Mesenchymal stem cell (in vitro differentiated cells and primary cell): ENCODE results near the gene FEZF2.

Experiments used
- DNase-seq: peaks from one replicate; pipeline ENCODE4 v3.0.0-alpha.2; 2013
- H2AFZ ChIP-seq: one replicate; pipeline ENCODE4 v1.6.1; 2013; ENCODE audit warnings: low read depth, mild to moderate bottlenecking, control low read depth, inconsistent platforms, low read length, moderate library complexity
- H2AK5ac ChIP-seq: 2 replicates; pipeline ENCODE4 v1.6.1; 2013; ENCODE audit warnings: low read length, moderate library complexity, mild to moderate bottlenecking, inconsistent platforms; ENCODE audit not compliant: severe bottlenecking
- H2BK120ac ChIP-seq: one replicate; pipeline ENCODE4 v1.6.1; 2013; ENCODE audit warnings: low read depth, mild to moderate bottlenecking, inconsistent platforms, low read length, moderate library complexity
- H2BK12ac ChIP-seq, 2 experiments: one replicate each; pipeline ENCODE4 v1.6.1; 2013; ENCODE audit warnings: inconsistent platforms in 2 of 2, low read length in 2 of 2, mild to moderate bottlenecking in 2 of 2, moderate library complexity in 2 of 2, control low read depth in 1 of 2
- H2BK15ac ChIP-seq: one replicate; pipeline ENCODE4 v1.6.1; 2013; ENCODE audit warnings: mild to moderate bottlenecking, low read depth, inconsistent platforms; ENCODE audit not compliant: poor library complexity, severe bottlenecking
- H2BK5ac ChIP-seq: 2 replicates; pipeline ENCODE4 v1.6.1; 2013; ENCODE audit warnings: low read depth, mild to moderate bottlenecking, low read length, control low read depth, inconsistent platforms; ENCODE audit not compliant: poor library complexity, severe bottlenecking
- H3K14ac ChIP-seq, 2 experiments: one replicate each; pipeline ENCODE4 v1.6.1; 2013; ENCODE audit warnings: inconsistent platforms in 2 of 2, low read length in 2 of 2, control low read depth in 1 of 2, mild to moderate bottlenecking in 1 of 2, moderate library complexity in 1 of 2
- H3K18ac ChIP-seq, 2 experiments: one replicate each; pipeline ENCODE4 v1.6.1; 2013; ENCODE audit warnings: inconsistent platforms in 2 of 2, low read length in 2 of 2, control low read depth in 1 of 2, low read depth in 1 of 2, mild to moderate bottlenecking in 1 of 2
- H3K23ac ChIP-seq, 2 experiments: one replicate each; pipeline ENCODE4 v1.6.1; 2013; ENCODE audit warnings: inconsistent platforms in 2 of 2, low read length in 2 of 2, mild to moderate bottlenecking in 2 of 2, moderate library complexity in 2 of 2, control low read depth in 1 of 2
- H3K27ac ChIP-seq: 2 replicates; pipeline ENCODE4 v1.5.1; 2013; ENCODE audit warnings: mild to moderate bottlenecking, moderate library complexity, low read length, control low read depth, inconsistent platforms; ENCODE audit not compliant: poor library complexity, severe bottlenecking
- H3K27me3 ChIP-seq, 2 experiments: 2 replicates each; pipeline versions ENCODE4 v1.6.1 to v1.7.0; 2013; ENCODE audit warnings: low read length in 2 of 2, mild to moderate bottlenecking in 2 of 2, moderate library complexity in 2 of 2, control low read depth in 1 of 2, inconsistent platforms in 1 of 2; ENCODE audit not compliant: control insufficient read depth in 1 of 2, insufficient read depth in 1 of 2
- H3K36me3 ChIP-seq, 2 experiments: 2 replicates each; pipeline versions ENCODE4 v1.6.1 to v1.7.0; 2013; ENCODE audit warnings: low read length in 2 of 2, control low read depth in 1 of 2, inconsistent platforms in 1 of 2, low read depth in 1 of 2, mild to moderate bottlenecking in 1 of 2; ENCODE audit not compliant: insufficient read depth in 2 of 2, control insufficient read depth in 1 of 2
- H3K4ac ChIP-seq, 2 experiments: one replicate each; pipeline ENCODE4 v1.6.1; 2013; ENCODE audit warnings: inconsistent platforms in 2 of 2, low read length in 2 of 2, mild to moderate bottlenecking in 2 of 2, moderate library complexity in 2 of 2, control low read depth in 1 of 2, low read depth in 1 of 2
- H3K4me1 ChIP-seq: 2 replicates; pipeline ENCODE4 v1.6.1; 2013; ENCODE audit warnings: low read depth, low read length, control low read depth; ENCODE audit not compliant: control insufficient read depth, insufficient read depth
- H3K4me2 ChIP-seq: 2 replicates; pipeline ENCODE4 v1.6.1; 2013; ENCODE audit warnings: low read length, mild to moderate bottlenecking, inconsistent platforms; ENCODE audit not compliant: poor library complexity, severe bottlenecking
- H3K4me3 ChIP-seq, 2 experiments: 2 replicates each; pipeline versions ENCODE4 v1.5.1 to v1.7.0; 2013; ENCODE audit warnings: low read length in 2 of 2, mild to moderate bottlenecking in 2 of 2, control low read depth in 1 of 2, low read depth in 1 of 2; ENCODE audit not compliant: insufficient read depth in 1 of 2
- H3K79me1 ChIP-seq: replicated peaks from 2 replicates; pipeline ENCODE4 v1.6.1; 2013; ENCODE audit warnings: mild to moderate bottlenecking, control low read depth, low read length, inconsistent platforms; ENCODE audit not compliant: poor library complexity, severe bottlenecking
- H3K9ac ChIP-seq: 2 replicates; pipeline ENCODE4 v1.7.0; 2013; ENCODE audit warnings: mild to moderate bottlenecking, low read length, moderate library complexity
- H3K9me3 ChIP-seq: 2 replicates; pipeline ENCODE4 v1.7.0; 2013; ENCODE audit warnings: mild to moderate bottlenecking, low read length; ENCODE audit not compliant: control insufficient read depth
- H4K8ac ChIP-seq: one replicate; pipeline ENCODE4 v1.6.1; 2013; ENCODE audit warnings: inconsistent platforms, mild to moderate bottlenecking, low read length, moderate library complexity
- H4K91ac ChIP-seq: one replicate; pipeline ENCODE4 v1.6.1; 2013; ENCODE audit warnings: mild to moderate bottlenecking, low read length, inconsistent platforms
- WGBS: methylation state at CpG from one replicate; pipeline ENCODE4 v1.1.7; 2013; ENCODE audit warnings: mixed read lengths; 5-methylcytosine and 5-hydroxymethylcytosine counted together

The FEZF2 gene

DNA sequence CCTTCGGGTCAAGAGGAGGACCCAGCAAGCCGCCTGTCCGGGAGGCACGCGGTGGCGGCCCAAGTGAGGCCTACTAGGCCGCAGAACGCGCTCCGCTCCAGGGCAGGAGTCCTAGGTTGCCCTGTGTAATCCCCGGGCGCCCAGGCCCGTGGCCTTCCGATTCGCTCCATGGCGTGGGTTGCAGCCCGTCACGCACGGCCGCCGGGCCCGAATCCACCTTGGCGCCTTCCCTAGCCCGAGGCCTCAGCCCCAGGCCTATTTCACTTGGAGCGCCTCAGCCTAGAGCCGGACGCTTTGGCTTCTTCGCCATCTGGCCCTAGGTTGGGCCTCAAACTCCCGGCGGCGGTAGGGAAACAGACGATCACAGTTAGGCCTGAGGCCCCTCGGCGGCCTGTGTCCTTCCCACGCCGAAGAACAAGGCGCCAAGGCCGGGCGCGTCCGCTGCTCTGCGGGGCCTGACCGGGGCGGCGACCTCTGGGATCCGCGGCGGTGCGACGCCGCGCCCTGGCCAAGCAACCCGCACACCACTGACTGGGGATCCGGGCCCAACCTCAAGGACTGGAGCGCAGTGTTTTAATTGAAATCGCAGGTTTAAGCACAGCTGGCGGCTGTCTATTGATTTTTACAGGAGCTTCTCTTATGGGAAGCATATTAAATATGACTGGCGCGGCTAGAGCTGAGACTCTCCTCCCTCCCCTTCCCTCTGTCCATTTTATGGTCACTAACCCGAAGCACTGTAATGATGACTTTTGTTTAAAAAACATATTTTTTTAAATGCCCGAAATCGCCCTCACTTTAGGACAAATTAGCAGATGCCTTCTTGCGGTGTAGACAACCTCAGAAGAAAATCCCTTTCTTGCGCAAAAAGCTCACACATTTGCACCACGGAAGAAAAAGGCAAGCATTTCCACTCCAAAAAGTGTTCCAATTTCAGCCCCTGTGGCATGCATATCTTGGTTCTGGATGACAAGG is 3.8 kb upstream of the FEZF2 start:
- Histone ChIP-seq H2AFZ (no peak overlapping the region), H2BK120ac (no peak overlapping the region), H3K27ac (no peak overlapping the region), H3K4me3 (no peak overlapping the region), H2AK5ac (no peak overlapping the region), H3K4me2 (no peak overlapping the region), H4K8ac (peak overlapping the region; percentile 36), H3K79me1 (no peaks in the 10 kb centered on the region), H3K27me3 (peaks cover 98 to 100% of the 10 kb centered on the region in 2 experiments), H4K91ac (no peak overlapping the region), H2BK5ac (no peak overlapping the region), H2BK15ac (no peak overlapping the region), H3K14ac (no peak overlapping the region), H2BK12ac (no peak overlapping the region), H3K36me3 (no peaks in the 10 kb centered on the region), H3K23ac (no peak overlapping the region), H3K9me3 (peaks cover 15% of the 10 kb centered on the region), H3K4ac (no peak overlapping the region), H3K9ac (no peak overlapping the region), H3K18ac (no peak overlapping the region), H3K4me1 (peaks cover 18% of the 10 kb centered on the region)
- WGBS: 11% methylated on average over 63 of the region's 65 CpGs
- DNase-seq: no peak

DNA sequence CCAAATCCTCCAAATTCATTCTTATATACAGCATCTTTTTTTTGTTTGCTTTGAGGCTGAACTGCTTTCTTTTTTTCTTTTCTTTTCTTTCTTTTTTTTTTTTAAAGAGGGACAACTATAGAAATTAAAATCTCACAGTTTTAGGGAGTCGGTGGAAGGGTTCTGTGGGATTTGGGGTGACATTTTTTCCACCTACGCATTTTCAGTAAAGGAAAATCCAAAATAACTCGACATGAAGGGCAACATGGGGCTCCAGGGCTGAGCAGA is 3.0 kb upstream of the FEZF2 start:
- H3K4me2 ChIP-seq: no peak overlapping the region
- peaks cover 22% of the 10 kb centered on the region for H3K4me1 ChIP-seq
- H4K8ac ChIP-seq: no peak overlapping the region
- peaks cover 98 to 100% of the 10 kb centered on the region in 2 experiments for H3K27me3 ChIP-seq
- no peak overlapping the region for H3K18ac ChIP-seq
- H2AFZ ChIP-seq: no peak overlapping the region
- no peak overlapping the region for H3K4me3 ChIP-seq
- no peak for DNase-seq
- H3K14ac ChIP-seq: no peak overlapping the region
- WGBS: 92% methylated on average over 2 of the region's 3 CpGs
- no peak overlapping the region for H2BK120ac ChIP-seq
- no peak overlapping the region for H3K4ac ChIP-seq
- H4K91ac ChIP-seq: no peak overlapping the region
- no peak overlapping the region for H2BK5ac ChIP-seq
- H3K23ac ChIP-seq: no peak overlapping the region
- no peak overlapping the region for H2BK12ac ChIP-seq
- no peaks in the 10 kb centered on the region for H3K79me1 ChIP-seq
- no peak overlapping the region for H3K9ac ChIP-seq
- H3K36me3 ChIP-seq: no peaks in the 10 kb centered on the region
- H2BK15ac ChIP-seq: no peak overlapping the region
- peaks cover 12% of the 10 kb centered on the region for H3K9me3 ChIP-seq
- H3K27ac ChIP-seq: no peak overlapping the region
- no peak overlapping the region for H2AK5ac ChIP-seq

DNA sequence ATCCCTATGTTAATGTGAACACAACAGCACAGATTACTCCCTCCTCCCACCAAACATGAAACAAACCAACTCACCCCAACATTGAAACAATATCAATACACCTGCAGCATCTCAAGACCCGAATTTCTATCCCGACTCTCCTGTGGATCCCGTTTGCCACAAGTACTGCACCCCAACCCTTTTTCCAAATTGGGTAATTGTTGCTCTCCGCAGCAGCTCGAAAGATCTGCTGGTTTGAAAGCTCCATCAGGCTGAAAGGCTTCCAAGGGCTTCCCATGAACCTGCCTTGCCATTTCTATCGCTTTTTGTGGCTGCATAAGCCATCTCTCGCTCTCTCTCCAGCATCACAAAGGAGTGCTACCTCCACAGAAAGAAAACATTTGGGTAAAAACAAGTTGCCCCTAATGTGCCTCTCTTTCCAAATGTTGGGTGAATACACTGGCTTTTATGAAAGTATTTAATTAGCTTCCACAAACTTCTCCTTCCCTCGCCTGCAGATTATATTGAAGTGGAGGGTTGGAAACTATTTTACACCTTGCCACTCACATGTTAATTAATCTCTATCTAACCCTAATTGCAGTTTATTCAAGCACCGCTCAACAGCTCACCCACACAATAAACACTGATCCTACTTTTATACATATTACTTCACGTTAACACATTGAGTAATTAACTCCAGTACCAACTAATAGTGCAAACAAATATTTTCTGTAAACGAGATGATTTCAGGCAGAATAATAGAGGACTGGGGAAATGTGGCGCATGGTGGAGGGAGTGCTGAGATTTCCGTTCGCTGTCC is 2.5 kb upstream of the FEZF2 start:
- no peaks in the 10 kb centered on the region for H3K79me1 ChIP-seq
- no peak overlapping the region for H2BK12ac ChIP-seq
- no peak overlapping the region for H3K18ac ChIP-seq
- H3K4me1 ChIP-seq: peaks cover 27% of the 10 kb centered on the region
- no peak overlapping the region for H2BK15ac ChIP-seq
- H3K4me3 ChIP-seq: no peak overlapping the region
- H3K36me3 ChIP-seq: no peaks in the 10 kb centered on the region
- H3K4ac ChIP-seq: no peak overlapping the region
- H2AK5ac ChIP-seq: no peak overlapping the region
- 7% methylated on average over 9 of the region's 14 CpGs for WGBS
- no peak overlapping the region for H3K9ac ChIP-seq
- H3K14ac ChIP-seq: no peak overlapping the region
- peaks cover 98 to 100% of the 10 kb centered on the region in 2 experiments for H3K27me3 ChIP-seq
- H2BK120ac ChIP-seq: no peak overlapping the region
- no peak overlapping the region for H3K27ac ChIP-seq
- peaks cover 7% of the 10 kb centered on the region for H3K9me3 ChIP-seq
- DNase-seq: no peak
- no peak overlapping the region for H2AFZ ChIP-seq
- H2BK5ac ChIP-seq: no peak overlapping the region
- H4K91ac ChIP-seq: no peak overlapping the region
- H3K4me2 ChIP-seq: no peak overlapping the region
- H3K23ac ChIP-seq: no peak overlapping the region
- no peak overlapping the region for H4K8ac ChIP-seq
